A549 treated with RU486 at 1 μM for 4 hours (cell line): ENCODE data around the gene CYP26C1. TPM values are rescaled to one million over a fixed set of nuclear protein-coding genes. Genes with fewer than 3 reads are reported as not detected.

ENCODE experiments used
- total RNA-seq: library from RNA; stranded (reverse); fragments of 200-300 nt; extraction: Qiagen RNA extraction; gene quantifications from 5 replicates; pipeline ENCODE4 v1.2.3, GENCODE V29; 2022; ENCODE audit warnings: low read depth

CYP26C1 gene
- total RNA-seq = not detected in 5 replicates

GRCh38 chr10:93059975-93060886 is at the start of gene CYP26C1:
TSS of gene CYP26C1 (plus strand) at chr10:93060798. CDS start at chr10:93061264, 466 bp downstream.

GRCh38 chr10:93073539-93074146 is 13.0 kb downstream of the CYP26C1 start, which contains the start of gene CYP26A1:
TSS of gene CYP26A1 (plus strand) at chr10:93073893. CDS start at chr10:93073935, 42 bp downstream.

Other genes with a start within 250 kb of the CYP26C1 start
- 10.2 to 19.1 TPM (median 14.0 TPM) in 5 replicates for gene EXOC6, start 212.3 kb upstream of the CYP26C1 start, total RNA-seq
- gene CYP26A1, start 13.1 kb downstream of the CYP26C1 start, total RNA-seq = 2.1 to 4.0 TPM (median 2.5 TPM) in 5 replicates